Uterus (tissue), 4 donors: ENCODE measurements around the gene C9orf78. TPM values are rescaled to one million over a fixed set of nuclear protein-coding genes. Genes with fewer than 3 reads are reported as not detected.
A peak's percentile ranks its signal among the peaks of the same experiment; 100 is the strongest.

Experiments
- DNase-seq, 2 donors: peaks; one replicate each; pipeline ENCODE4 v3.0.0-alpha.2; 2019 to 2020
- H3K27ac ChIP-seq, 2 donors: fragments of 200-600 bp; sonication (generic); 1 replicate in 1 of 2; 2 replicates in 1 of 2; pipeline ENCODE4 v1.5.1; 2016 to 2018
- H3K27me3 ChIP-seq, 2 donors: fragments of 200-600 bp; sonication (generic); one replicate each; pipeline ENCODE4 v1.5.1; 2018 to 2019; ENCODE audit warnings: control low read depth in 1 of 2
- H3K36me3 ChIP-seq, 2 donors: fragments of 200-600 bp; sonication (generic); one replicate each; pipeline ENCODE4 v1.5.1; 2019; ENCODE audit warnings: control low read depth in 1 of 2
- H3K4me1 ChIP-seq, 2 donors: fragments of 200-600 bp; sonication (generic); one replicate each; pipeline ENCODE4 v1.5.1; 2018 to 2019; ENCODE audit warnings: control low read depth in 1 of 2
- H3K4me3 ChIP-seq, 2 donors: fragments of 200-600 bp; sonication (generic); 1 replicate in 1 of 2; 2 replicates in 1 of 2; pipeline ENCODE4 v1.5.1; 2018 to 2019; ENCODE audit warnings: mild to moderate bottlenecking in 1 of 2
- H3K9me3 ChIP-seq, 2 donors: fragments of 200-600 bp; sonication (generic); one replicate each; pipeline ENCODE4 v1.5.1; 2019; ENCODE audit warnings: control low read depth in 1 of 2
- POLR2A ChIP-seq, 2 donors: fragments of 450-650 bp; IDR thresholded peaks; one replicate each; pipeline ENCODE4 v1.6.1; 2016; ENCODE audit warnings: antibody characterized with exemption in 2 of 2, mild to moderate bottlenecking in 1 of 2, moderate library complexity in 1 of 2
- intact Hi-C: fragments of 100-400 bp; cut with DNase I; formaldehyde crosslinking; loops from one replicate; pipeline ENCODE4 v1.15.1; 2023; ENCODE audit warnings: low total_unique reads
- total RNA-seq, 4 donors: library from RNA; depleted of rRNA in 3 of 4; stranded (reverse); fragments of >200 nt in 3 of 4; gene quantifications; one replicate each; pipeline versions ENCODE4 v1.1.0 to v1.2.4, GENCODE V29; 2014 to 2023
- TF ChIP-seq, protein P1 (sequence below), 4 experiments: fragments of 200-600 bp in 2 of 4; fragments of 450-650 bp in 2 of 4; sonication (generic) in 2 of 4; IDR thresholded peaks; one replicate each; pipeline ENCODE4 v1.5.1; 2016 to 2019; ENCODE audit warnings: antibody characterized with exemption in 4 of 4, mild to moderate bottlenecking in 2 of 4, moderate library complexity in 1 of 4
- donor health status: DM: yes; HTN: yes; CAD: no.

Gene C9orf78
- total RNA-seq, 4 donors from 2014 or later: 17.4 to 56.9 (median 35.0) TPM

DNA sequence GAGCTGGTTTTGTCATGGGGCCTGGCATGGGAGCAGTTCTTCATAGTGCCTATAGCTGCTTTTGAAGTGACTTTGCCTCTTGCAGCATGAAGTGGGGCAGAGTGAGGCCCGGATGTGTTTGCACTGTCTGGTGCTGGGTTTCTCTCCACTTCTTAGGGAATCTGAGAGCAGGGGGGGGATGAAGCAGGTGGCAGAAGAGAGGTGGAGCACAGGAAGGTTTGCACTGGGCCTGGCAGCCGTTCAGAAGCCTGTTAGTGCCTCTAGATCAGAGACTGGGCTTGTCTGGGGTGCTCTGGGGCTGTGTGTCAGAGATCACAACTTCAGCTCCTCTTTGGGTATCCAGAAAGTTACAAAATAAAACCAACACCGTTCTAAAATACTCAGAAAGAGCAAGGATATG, 18.5 kb upstream of the C9orf78 start:
- intact Hi-C loops: no loop called here
- Histone ChIP-seq H3K27me3 (no peaks in the 10 kb centered on the region), H3K4me3 (no peak overlapping the region), H3K4me1 (no peaks in the 10 kb centered on the region), H3K27ac (no peak overlapping the region), H3K36me3 (no peaks in the 10 kb centered on the region), H3K9me3 (no peaks in the 10 kb centered on the region)
- DNase-seq: no peak
- TF ChIP-seq POLR2A (IDR thresholded peaks at IDR 0.05): no peak
- TF ChIP-seq, protein P1, sequence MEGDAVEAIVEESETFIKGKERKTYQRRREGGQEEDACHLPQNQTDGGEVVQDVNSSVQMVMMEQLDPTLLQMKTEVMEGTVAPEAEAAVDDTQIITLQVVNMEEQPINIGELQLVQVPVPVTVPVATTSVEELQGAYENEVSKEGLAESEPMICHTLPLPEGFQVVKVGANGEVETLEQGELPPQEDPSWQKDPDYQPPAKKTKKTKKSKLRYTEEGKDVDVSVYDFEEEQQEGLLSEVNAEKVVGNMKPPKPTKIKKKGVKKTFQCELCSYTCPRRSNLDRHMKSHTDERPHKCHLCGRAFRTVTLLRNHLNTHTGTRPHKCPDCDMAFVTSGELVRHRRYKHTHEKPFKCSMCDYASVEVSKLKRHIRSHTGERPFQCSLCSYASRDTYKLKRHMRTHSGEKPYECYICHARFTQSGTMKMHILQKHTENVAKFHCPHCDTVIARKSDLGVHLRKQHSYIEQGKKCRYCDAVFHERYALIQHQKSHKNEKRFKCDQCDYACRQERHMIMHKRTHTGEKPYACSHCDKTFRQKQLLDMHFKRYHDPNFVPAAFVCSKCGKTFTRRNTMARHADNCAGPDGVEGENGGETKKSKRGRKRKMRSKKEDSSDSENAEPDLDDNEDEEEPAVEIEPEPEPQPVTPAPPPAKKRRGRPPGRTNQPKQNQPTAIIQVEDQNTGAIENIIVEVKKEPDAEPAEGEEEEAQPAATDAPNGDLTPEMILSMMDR (IDR thresholded peaks at IDR 0.05): no peak

DNA sequence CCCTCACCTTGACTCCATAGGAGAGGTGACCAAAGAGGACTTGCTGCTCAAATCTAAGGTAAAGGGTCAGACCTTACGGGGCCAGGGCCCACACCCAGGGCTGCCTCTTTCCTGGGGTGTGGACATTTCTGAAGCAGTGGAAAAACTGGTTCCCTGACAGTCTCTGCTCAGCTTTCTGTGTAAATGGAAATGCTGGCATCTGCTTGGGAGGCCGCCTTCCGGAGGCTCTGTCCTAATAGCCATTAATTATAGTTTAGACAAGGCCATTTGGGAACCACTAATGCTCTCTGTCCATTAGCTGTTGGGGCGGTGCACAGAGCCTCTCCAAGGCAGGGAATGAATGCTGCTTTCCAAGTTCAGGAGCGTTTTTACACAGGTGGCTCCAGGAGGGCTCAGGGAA, 17.5 kb upstream of the C9orf78 start:
- H3K27me3 ChIP-seq: no peaks in the 10 kb centered on the region
- intact Hi-C loops: no loop called here
- H3K4me3 ChIP-seq: no peak overlapping the region
- no peaks in the 10 kb centered on the region for H3K36me3 ChIP-seq
- no peak overlapping the region for H3K27ac ChIP-seq
- no peaks in the 10 kb centered on the region for H3K4me1 ChIP-seq
- no peak for TF ChIP-seq POLR2A (IDR thresholded peaks at IDR 0.05)
- TF ChIP-seq, protein P1 (IDR thresholded peaks at IDR 0.05): no peak
- no peak for DNase-seq
- no peaks in the 10 kb centered on the region for H3K9me3 ChIP-seq

DNA sequence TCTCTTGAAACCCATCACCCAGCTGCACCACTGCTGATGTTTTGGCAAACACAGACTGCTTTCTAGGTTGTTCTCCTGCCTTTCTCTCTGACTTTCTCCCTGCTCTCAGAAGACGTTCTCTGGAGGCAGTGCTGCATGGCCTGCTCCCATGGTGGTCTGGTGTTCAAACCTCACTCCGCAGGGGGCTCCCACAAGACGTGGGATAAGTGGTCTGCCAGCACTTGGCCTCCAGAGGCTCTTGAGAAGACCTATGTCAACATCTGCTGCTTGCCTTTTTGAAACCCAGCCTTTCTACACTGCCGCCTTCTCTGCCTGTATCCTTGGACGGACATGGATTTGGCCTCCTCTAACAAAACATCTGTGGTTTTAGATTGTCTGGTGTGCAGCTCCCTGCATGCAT, 16.7 kb upstream of the C9orf78 start:
- no peaks in the 10 kb centered on the region for H3K9me3 ChIP-seq
- no peaks in the 10 kb centered on the region for H3K4me1 ChIP-seq
- H3K36me3 ChIP-seq: no peaks in the 10 kb centered on the region
- no peak for DNase-seq
- H3K27me3 ChIP-seq: no peaks in the 10 kb centered on the region
- peak overlapping the region in 1 of 2 donors; percentile 36 for H3K27ac ChIP-seq
- TF ChIP-seq, protein P1 (IDR thresholded peaks at IDR 0.05): no peak
- no peak for TF ChIP-seq POLR2A (IDR thresholded peaks at IDR 0.05)
- intact Hi-C loops: no loop called here
- H3K4me3 ChIP-seq: no peak overlapping the region

DNA sequence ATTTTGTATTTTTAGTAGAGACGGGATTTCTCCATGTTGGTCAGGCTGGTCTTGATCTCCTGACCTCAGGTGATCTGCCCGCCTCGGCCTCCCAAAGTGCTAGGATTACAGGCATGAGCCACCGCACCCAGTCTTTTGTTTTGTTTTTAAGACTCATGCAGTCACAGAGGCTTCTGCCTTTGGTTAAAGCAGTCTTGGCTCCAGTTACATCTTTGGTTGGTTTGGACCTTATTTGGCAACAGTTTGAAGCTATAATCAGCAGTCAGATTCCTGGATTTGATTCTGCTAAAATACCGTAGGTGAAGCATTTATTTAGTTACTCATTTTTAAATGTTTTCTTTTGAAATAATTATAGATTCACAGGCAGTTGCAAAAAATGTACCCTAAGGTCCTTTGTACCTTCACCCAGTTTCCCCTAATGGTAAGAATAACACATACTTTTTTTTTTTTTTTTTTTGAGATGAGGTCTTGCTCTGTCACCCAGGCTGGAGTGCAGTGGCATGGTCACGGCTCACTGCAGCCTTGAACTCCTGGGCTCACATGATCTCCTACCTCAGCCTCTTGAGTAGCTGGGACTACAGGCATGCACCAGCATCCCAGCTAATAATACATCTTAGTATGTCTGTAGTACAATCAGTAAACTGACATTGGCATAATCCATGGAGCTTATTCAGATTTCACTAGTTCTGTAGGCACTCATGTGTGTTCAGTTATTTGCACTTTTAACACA, 15.9 kb upstream of the C9orf78 start:
- Histone ChIP-seq H3K9me3 (no peaks in the 10 kb centered on the region), H3K36me3 (no peaks in the 10 kb centered on the region), H3K27me3 (no peaks in the 10 kb centered on the region), H3K27ac (peak overlapping the region; percentile 25 to 76), H3K4me3 (no peak overlapping the region), H3K4me1 (no peaks in the 10 kb centered on the region)
- TF ChIP-seq POLR2A (IDR thresholded peaks at IDR 0.05): no peak
- TF ChIP-seq, protein P1 (IDR thresholded peaks at IDR 0.05): no peak
- no peak for DNase-seq
- intact Hi-C loops: no loop called here

DNA sequence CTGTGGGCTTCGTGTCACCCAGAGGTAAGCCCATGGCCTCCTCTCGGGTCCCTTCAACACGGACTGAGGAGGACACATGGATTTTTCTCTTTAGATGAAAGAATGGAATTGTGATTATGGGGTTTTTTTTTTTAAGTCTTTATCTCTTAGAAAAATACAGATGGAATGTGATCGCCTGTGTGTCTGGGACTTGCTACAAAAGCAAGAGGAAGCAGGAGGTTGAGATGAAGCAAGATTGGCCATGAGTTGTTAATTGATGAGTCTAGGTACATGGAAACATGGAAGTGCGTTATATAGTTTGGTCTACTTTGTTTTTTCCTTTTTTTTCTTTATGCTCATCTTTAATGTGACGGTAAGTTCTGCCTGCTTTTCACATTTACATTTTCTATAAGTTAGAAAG, 14.8 kb upstream of the C9orf78 start:
- Histone ChIP-seq H3K4me1 (no peaks in the 10 kb centered on the region), H3K36me3 (no peaks in the 10 kb centered on the region), H3K27ac (peak overlapping the region in 1 of 2 donors; percentile 76), H3K4me3 (no peak overlapping the region), H3K9me3 (no peaks in the 10 kb centered on the region), H3K27me3 (no peaks in the 10 kb centered on the region)
- no peak for TF ChIP-seq POLR2A (IDR thresholded peaks at IDR 0.05)
- TF ChIP-seq, protein P1 (IDR thresholded peaks at IDR 0.05): no peak
- DNase-seq: no peak
- intact Hi-C loops: no loop called here
